H9 (cell line): ENCODE data around the gene ANKRD27. TPM values are rescaled to one million over a fixed set of nuclear protein-coding genes. Genes with fewer than 3 reads are reported as not detected.

Experiments used
- DNase-seq: peaks from one replicate; pipeline ENCODE4 v3.0.0-alpha.2; 2017
- H2AFZ ChIP-seq: one replicate; pipeline ENCODE4 v1.6.1; 2013; ENCODE audit warnings: mild to moderate bottlenecking, low read length, control low read depth, moderate library complexity
- H2AK5ac ChIP-seq: 2 replicates; pipeline ENCODE4 v1.6.1; 2013; ENCODE audit warnings: low read length, control low read depth, mixed read lengths; ENCODE audit not compliant: insufficient read length
- H2BK120ac ChIP-seq: one replicate; pipeline ENCODE4 v1.6.1; 2013; ENCODE audit warnings: low read depth, mild to moderate bottlenecking, low read length, control low read depth, inconsistent platforms; ENCODE audit not compliant: poor library complexity, severe bottlenecking
- H2BK12ac ChIP-seq: 2 replicates; pipeline ENCODE4 v1.6.1; 2013; ENCODE audit warnings: low read length, control low read depth, mixed read lengths, low read depth; ENCODE audit not compliant: insufficient read length
- H2BK15ac ChIP-seq: 2 replicates; pipeline ENCODE4 v1.6.1; 2013; ENCODE audit warnings: low read depth, low read length, control low read depth
- H2BK20ac ChIP-seq: one replicate; pipeline ENCODE4 v1.6.1; 2013; ENCODE audit warnings: low read depth, mild to moderate bottlenecking, low read length, control low read depth, inconsistent platforms; ENCODE audit not compliant: poor library complexity, severe bottlenecking
- H2BK5ac ChIP-seq: 2 replicates; pipeline ENCODE4 v1.6.1; 2013; ENCODE audit warnings: low read length, control low read depth, mixed read lengths; ENCODE audit not compliant: insufficient read length
- H3K14ac ChIP-seq: 2 replicates; pipeline ENCODE4 v1.6.1; 2013; ENCODE audit warnings: low read length, control low read depth; ENCODE audit not compliant: insufficient read depth
- H3K18ac ChIP-seq: 2 replicates; pipeline ENCODE4 v1.6.1; 2013; ENCODE audit warnings: low read depth, mild to moderate bottlenecking, mixed read lengths, low read length, control low read depth; ENCODE audit not compliant: insufficient read length
- H3K23ac ChIP-seq: 2 replicates; pipeline ENCODE4 v1.6.1; 2013; ENCODE audit warnings: low read length, control low read depth, mixed read lengths, low read depth; ENCODE audit not compliant: insufficient read length
- H3K23me2 ChIP-seq: 2 replicates; pipeline ENCODE4 v1.6.1; 2013; ENCODE audit warnings: low read depth, mild to moderate bottlenecking, mixed read lengths, low read length, control low read depth; ENCODE audit not compliant: insufficient read length, poor library complexity, severe bottlenecking
- H3K27ac ChIP-seq: 2 replicates; pipeline ENCODE4 v1.5.1; 2013; ENCODE audit warnings: low read length, control low read depth, mixed read lengths, low read depth; ENCODE audit not compliant: insufficient read length
- H3K27me3 ChIP-seq: 2 replicates; pipeline ENCODE4 v1.6.1; 2013; ENCODE audit warnings: low read length, control low read depth, inconsistent platforms; ENCODE audit not compliant: insufficient read depth
- H3K4ac ChIP-seq: 2 replicates; pipeline ENCODE4 v1.6.1; 2013; ENCODE audit warnings: low read depth, mild to moderate bottlenecking, control low read depth, inconsistent platforms, low read length, moderate library complexity
- H3K4me1 ChIP-seq: 2 replicates; pipeline ENCODE4 v1.6.1; 2013; ENCODE audit warnings: low read length, control low read depth, inconsistent platforms; ENCODE audit not compliant: insufficient read depth
- H3K4me2 ChIP-seq: 2 replicates; pipeline ENCODE4 v1.6.1; 2013; ENCODE audit warnings: low read length, control low read depth, mixed read lengths; ENCODE audit not compliant: insufficient read length, insufficient read depth
- H3K56ac ChIP-seq: 2 replicates; pipeline ENCODE4 v1.6.1; 2013; ENCODE audit warnings: low read depth, mild to moderate bottlenecking, mixed read lengths, low read length, control low read depth; ENCODE audit not compliant: insufficient read length
- H3K79me1 ChIP-seq: 2 replicates; pipeline ENCODE4 v1.6.1; 2013; ENCODE audit warnings: low read depth, mild to moderate bottlenecking, moderate library complexity, low read length, control low read depth, inconsistent platforms; ENCODE audit not compliant: insufficient read depth, poor library complexity, severe bottlenecking
- H3K79me2 ChIP-seq: 2 replicates; pipeline ENCODE4 v1.6.1; 2013; ENCODE audit warnings: low read length, control low read depth, inconsistent platforms; ENCODE audit not compliant: insufficient read depth
- H3K9ac ChIP-seq: 2 replicates; pipeline ENCODE4 v1.6.1; 2013; ENCODE audit warnings: low read length, control low read depth, mixed read lengths; ENCODE audit not compliant: insufficient read length; ENCODE audit errors: extremely low read depth
- H3K9me3 ChIP-seq: one replicate; pipeline ENCODE4 v1.6.1; 2013; ENCODE audit warnings: low read depth, low read length, inconsistent platforms; ENCODE audit not compliant: control insufficient read depth
- H3T11ph ChIP-seq: one replicate; pipeline ENCODE4 v1.6.1; 2013; ENCODE audit warnings: mild to moderate bottlenecking, low read length, control low read depth, inconsistent platforms
- H4K20me1 ChIP-seq: one replicate; pipeline ENCODE4 v1.6.1; 2013; ENCODE audit not compliant: control insufficient read depth, insufficient read length, insufficient read depth
- H4K5ac ChIP-seq: 2 replicates; pipeline ENCODE4 v1.6.1; 2013; ENCODE audit warnings: low read depth, mild to moderate bottlenecking, mixed read lengths, low read length, control low read depth; ENCODE audit not compliant: insufficient read length
- H4K8ac ChIP-seq: replicated peaks from 2 replicates; pipeline ENCODE4 v1.6.1; 2013; ENCODE audit warnings: low read length, control low read depth, mixed read lengths, low read depth; ENCODE audit not compliant: insufficient read length
- H4K91ac ChIP-seq: 2 replicates; pipeline ENCODE4 v1.6.1; 2013; ENCODE audit warnings: low read depth, mild to moderate bottlenecking, moderate library complexity, mixed read lengths, low read length, control low read depth; ENCODE audit not compliant: insufficient read length
- H3K27ac Mint-ChIP-seq, 3 experiments: 2 replicates in 2 of 3; 3 replicates in 1 of 3; pipeline ENCODE4 v1.8.0; 2020 to 2021; ENCODE audit warnings: mixed read lengths in 3 of 3, mild to moderate bottlenecking in 1 of 3, moderate library complexity in 1 of 3
- H3K27me3 Mint-ChIP-seq: 2 replicates; pipeline ENCODE4 v1.8.0; 2021; ENCODE audit warnings: low read depth, mild to moderate bottlenecking, moderate library complexity, mixed read lengths
- H3K36me3 Mint-ChIP-seq, 3 experiments: 2 replicates in 2 of 3; 3 replicates in 1 of 3; pipeline ENCODE4 v1.8.0; 2020 to 2021; ENCODE audit warnings: low read depth in 3 of 3, mixed read lengths in 3 of 3; ENCODE audit not compliant: insufficient read depth in 1 of 3
- H3K4me1 Mint-ChIP-seq, 2 experiments: 2 replicates each; pipeline ENCODE4 v1.8.0; 2020; ENCODE audit warnings: mixed read lengths in 2 of 2
- H3K4me3 Mint-ChIP-seq, 2 experiments: 2 replicates in 1 of 2; 3 replicates in 1 of 2; pipeline ENCODE4 v1.8.0; 2020 to 2021; ENCODE audit warnings: mild to moderate bottlenecking in 2 of 2, mixed read lengths in 2 of 2, moderate library complexity in 1 of 2
- H3K9me3 Mint-ChIP-seq, 2 experiments: 2 replicates in 1 of 2; 3 replicates in 1 of 2; pipeline ENCODE4 v1.8.0; 2020; ENCODE audit warnings: mild to moderate bottlenecking in 2 of 2, mixed read lengths in 2 of 2, moderate library complexity in 1 of 2
- WGBS: extraction: QIAGEN DNeasy Blood & Tissue Kit; methylation state at CpG from one replicate; pipeline ENCODE4 v1.1.7; 2013; ENCODE audit warnings: missing lambda C conversion rate, low lambda C conversion rate, mixed read lengths; ENCODE audit not compliant: insufficient read length; ENCODE audit errors: extremely low coverage; 5-methylcytosine and 5-hydroxymethylcytosine counted together
- total RNA-seq: library from RNA; stranded (reverse); gene quantifications from 2 replicates; pipeline ENCODE4 v1.2.1, GENCODE V29; 2021
- TF ChIP-seq, protein P1 (sequence below): fragments of 200-600 bp; sonication (generic); conservative IDR thresholded peaks from 3 replicates; pipeline ENCODE4 v1.8.0; 2021; ENCODE audit warnings: antibody characterized with exemption, mild to moderate bottlenecking

ANKRD27 gene
- total RNA-seq, 1 experiment from 2014 or later = 40.7 TPM

DNA sequence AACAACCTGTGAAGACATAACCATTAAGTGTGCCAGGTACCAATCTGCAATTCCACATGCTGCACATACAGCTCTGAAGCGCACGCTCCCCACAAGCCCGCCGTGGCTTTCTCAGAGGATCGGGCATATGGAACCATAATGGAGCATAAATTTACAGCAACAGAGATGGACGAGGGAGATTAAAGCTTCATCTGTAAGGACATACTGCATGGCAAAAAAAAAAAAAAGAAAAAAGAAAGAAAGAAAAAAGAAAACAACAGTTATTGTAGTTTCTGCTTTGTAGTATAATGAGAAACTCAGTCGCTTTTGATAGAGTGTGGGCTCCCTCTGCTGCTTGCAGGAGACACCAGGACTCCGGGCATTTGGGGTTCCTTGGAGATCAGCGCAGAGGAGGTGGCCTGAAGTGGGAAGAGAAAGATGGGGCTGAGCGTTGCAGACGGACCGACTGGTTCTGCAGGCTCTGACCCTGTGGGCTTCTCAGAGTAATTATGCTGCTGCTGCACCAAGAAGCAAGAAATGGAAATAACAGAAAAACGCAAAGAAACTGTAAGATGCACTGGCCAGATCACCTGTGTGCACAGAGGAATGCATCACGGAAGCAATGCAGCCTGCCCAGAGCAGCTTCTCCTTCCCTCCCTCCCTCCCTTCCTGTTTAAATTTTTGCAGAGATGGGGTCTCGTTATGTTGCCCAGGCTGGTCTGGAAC, 104.7 kb downstream of the ANKRD27 start:
- Histone ChIP-seq H4K91ac (no peak overlapping the region), H3T11ph (no peak overlapping the region), H3K4me2 (no peak overlapping the region), H3K79me1 (no peaks in the 10 kb centered on the region), H2BK20ac (no peak overlapping the region), H3K56ac (no peak overlapping the region), H3K23me2 (no peaks in the 10 kb centered on the region), H3K4ac (no peak overlapping the region), H3K23ac (no peak overlapping the region), H3K4me1 (no peaks in the 10 kb centered on the region), H2AFZ (no peak overlapping the region), H4K5ac (no peak overlapping the region), H4K20me1 (no peaks in the 10 kb centered on the region), H3K27ac (no peak overlapping the region), H3K18ac (no peak overlapping the region), H3K79me2 (no peaks in the 10 kb centered on the region), H3K14ac (no peak overlapping the region), H2BK120ac (no peak overlapping the region), H2AK5ac (no peak overlapping the region), H3K9ac (no peak overlapping the region), H2BK5ac (no peak overlapping the region), H2BK12ac (no peak overlapping the region), H3K27me3 (no peaks in the 10 kb centered on the region), H3K9me3 (no peaks in the 10 kb centered on the region), H4K8ac (no peak overlapping the region), H2BK15ac (no peak overlapping the region)
- no CpG with 5 or more reads among the region's 15 CpGs for WGBS
- no peak overlapping the region for H3K4me3 Mint-ChIP-seq
- H3K27ac Mint-ChIP-seq = no peak overlapping the region; a peak in 1 of 7 replicates
- H3K36me3 Mint-ChIP-seq = peaks cover 0 to 2% (median 0%) of the 10 kb centered on the region in 3 experiments; a peak in 1 of 7 replicates
- DNase-seq = peak; percentile 65
- no peaks in the 10 kb centered on the region; a peak in 1 of 5 replicates for H3K9me3 Mint-ChIP-seq
- H3K4me1 Mint-ChIP-seq = peaks cover 3 to 5% of the 10 kb centered on the region in 2 experiments; a peak in 3 of 4 replicates
- TF ChIP-seq, protein P1, sequence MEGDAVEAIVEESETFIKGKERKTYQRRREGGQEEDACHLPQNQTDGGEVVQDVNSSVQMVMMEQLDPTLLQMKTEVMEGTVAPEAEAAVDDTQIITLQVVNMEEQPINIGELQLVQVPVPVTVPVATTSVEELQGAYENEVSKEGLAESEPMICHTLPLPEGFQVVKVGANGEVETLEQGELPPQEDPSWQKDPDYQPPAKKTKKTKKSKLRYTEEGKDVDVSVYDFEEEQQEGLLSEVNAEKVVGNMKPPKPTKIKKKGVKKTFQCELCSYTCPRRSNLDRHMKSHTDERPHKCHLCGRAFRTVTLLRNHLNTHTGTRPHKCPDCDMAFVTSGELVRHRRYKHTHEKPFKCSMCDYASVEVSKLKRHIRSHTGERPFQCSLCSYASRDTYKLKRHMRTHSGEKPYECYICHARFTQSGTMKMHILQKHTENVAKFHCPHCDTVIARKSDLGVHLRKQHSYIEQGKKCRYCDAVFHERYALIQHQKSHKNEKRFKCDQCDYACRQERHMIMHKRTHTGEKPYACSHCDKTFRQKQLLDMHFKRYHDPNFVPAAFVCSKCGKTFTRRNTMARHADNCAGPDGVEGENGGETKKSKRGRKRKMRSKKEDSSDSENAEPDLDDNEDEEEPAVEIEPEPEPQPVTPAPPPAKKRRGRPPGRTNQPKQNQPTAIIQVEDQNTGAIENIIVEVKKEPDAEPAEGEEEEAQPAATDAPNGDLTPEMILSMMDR = peak; percentile 89
- peaks cover 6% of the 10 kb centered on the region for H3K27me3 Mint-ChIP-seq
